Measurements from ENCODE around the gene L3MBTL4. TPM values are rescaled to one million over a fixed set of nuclear protein-coding genes. Genes with fewer than 3 reads are reported as not detected.

L3MBTL4 gene
- total RNA-seq, 1 experiment from 2014 or later, result not detected

DNA sequence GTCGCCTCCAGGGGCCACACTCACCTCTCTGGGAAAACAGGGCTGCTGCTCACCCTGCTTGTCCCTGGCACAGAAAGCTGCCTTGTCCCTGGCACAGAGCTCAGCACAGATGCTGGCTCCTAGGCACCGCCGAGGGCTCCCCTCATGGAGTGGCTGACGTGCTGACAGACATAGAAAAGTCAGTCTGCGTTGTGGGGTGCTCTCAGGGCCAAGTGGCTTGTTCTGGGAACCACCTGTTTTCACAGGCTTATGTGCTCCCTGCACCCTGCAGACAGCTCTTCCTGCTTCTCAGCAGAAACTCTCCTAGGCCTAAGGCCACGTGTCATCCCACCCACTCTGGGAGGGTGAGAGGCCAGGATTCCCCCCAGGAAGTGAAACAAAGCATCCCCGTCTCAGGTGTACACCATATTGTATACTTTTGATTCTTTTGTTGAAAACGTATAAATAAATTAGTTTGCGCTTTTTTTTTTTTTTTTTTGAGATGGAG, 434.7 kb downstream of the L3MBTL4 start:
- H3K36me3 ChIP-seq (ENCODE audit: control insufficient read depth in 1 of 2, insufficient read depth in 2 of 2, low read length in 2 of 2), result no peaks in the 10 kb centered on the region
- ATAC-seq (no peak), DNase-seq (ENCODE audit: low read depth, low spot score) (no peak)
- H3K9me2 ChIP-seq (ENCODE audit: insufficient read depth), result no peaks in the 10 kb centered on the region
- no peaks in the 10 kb centered on the region for H3K4me1 ChIP-seq (ENCODE audit: control insufficient read depth in 1 of 2, insufficient read depth in 2 of 2, low read length in 2 of 2)
- CTCF ChIA-PET, result no interaction called here
- H3K4me2 ChIP-seq (ENCODE audit: low read length), result no peak overlapping the region
- no TSS peak for BruUV-seq (replicated peaks)
- intact Hi-C loops (cut with micrococcal nuclease), result no loop called here
- H4K20me1 ChIP-seq (ENCODE audit: insufficient read depth), result no peaks in the 10 kb centered on the region
- no peak overlapping the region for H3K4me3 ChIP-seq (replicated peaks in 1 of 2; ENCODE audit: low read depth in 1 of 2, low read length in 2 of 2)
- no peaks in the 10 kb centered on the region for H3K27me3 ChIP-seq (ENCODE audit: insufficient read depth, low read length)
- peaks cover 12 to 18% of the 10 kb centered on the region in 2 experiments; a peak in 2 of 4 replicates for H3K9me3 ChIP-seq (ENCODE audit: control insufficient read depth in 1 of 2, insufficient read depth in 1 of 2, low read depth in 1 of 2, low read length in 2 of 2)
- TF ChIP-seq, protein P1, sequence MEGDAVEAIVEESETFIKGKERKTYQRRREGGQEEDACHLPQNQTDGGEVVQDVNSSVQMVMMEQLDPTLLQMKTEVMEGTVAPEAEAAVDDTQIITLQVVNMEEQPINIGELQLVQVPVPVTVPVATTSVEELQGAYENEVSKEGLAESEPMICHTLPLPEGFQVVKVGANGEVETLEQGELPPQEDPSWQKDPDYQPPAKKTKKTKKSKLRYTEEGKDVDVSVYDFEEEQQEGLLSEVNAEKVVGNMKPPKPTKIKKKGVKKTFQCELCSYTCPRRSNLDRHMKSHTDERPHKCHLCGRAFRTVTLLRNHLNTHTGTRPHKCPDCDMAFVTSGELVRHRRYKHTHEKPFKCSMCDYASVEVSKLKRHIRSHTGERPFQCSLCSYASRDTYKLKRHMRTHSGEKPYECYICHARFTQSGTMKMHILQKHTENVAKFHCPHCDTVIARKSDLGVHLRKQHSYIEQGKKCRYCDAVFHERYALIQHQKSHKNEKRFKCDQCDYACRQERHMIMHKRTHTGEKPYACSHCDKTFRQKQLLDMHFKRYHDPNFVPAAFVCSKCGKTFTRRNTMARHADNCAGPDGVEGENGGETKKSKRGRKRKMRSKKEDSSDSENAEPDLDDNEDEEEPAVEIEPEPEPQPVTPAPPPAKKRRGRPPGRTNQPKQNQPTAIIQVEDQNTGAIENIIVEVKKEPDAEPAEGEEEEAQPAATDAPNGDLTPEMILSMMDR (IDR thresholded peaks at IDR 0.05 in 2 of 3, conservative IDR thresholded peaks at IDR 0.05 in 1 of 3; ENCODE audit: borderline replicate concordance in 1 of 3, insufficient read depth in 1 of 3, low read depth in 2 of 3, low read length in 2 of 3), result no peak
- TF ChIP-seq, protein P2, sequence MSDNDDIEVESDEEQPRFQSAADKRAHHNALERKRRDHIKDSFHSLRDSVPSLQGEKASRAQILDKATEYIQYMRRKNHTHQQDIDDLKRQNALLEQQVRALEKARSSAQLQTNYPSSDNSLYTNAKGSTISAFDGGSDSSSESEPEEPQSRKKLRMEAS (IDR thresholded peaks at IDR 0.05), result no peak
- no peak for TF ChIP-seq CBX3 (IDR thresholded peaks at IDR 0.05; ENCODE audit: low read depth)
- TF ChIP-seq, protein P3, sequence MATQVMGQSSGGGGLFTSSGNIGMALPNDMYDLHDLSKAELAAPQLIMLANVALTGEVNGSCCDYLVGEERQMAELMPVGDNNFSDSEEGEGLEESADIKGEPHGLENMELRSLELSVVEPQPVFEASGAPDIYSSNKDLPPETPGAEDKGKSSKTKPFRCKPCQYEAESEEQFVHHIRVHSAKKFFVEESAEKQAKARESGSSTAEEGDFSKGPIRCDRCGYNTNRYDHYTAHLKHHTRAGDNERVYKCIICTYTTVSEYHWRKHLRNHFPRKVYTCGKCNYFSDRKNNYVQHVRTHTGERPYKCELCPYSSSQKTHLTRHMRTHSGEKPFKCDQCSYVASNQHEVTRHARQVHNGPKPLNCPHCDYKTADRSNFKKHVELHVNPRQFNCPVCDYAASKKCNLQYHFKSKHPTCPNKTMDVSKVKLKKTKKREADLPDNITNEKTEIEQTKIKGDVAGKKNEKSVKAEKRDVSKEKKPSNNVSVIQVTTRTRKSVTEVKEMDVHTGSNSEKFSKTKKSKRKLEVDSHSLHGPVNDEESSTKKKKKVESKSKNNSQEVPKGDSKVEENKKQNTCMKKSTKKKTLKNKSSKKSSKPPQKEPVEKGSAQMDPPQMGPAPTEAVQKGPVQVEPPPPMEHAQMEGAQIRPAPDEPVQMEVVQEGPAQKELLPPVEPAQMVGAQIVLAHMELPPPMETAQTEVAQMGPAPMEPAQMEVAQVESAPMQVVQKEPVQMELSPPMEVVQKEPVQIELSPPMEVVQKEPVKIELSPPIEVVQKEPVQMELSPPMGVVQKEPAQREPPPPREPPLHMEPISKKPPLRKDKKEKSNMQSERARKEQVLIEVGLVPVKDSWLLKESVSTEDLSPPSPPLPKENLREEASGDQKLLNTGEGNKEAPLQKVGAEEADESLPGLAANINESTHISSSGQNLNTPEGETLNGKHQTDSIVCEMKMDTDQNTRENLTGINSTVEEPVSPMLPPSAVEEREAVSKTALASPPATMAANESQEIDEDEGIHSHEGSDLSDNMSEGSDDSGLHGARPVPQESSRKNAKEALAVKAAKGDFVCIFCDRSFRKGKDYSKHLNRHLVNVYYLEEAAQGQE (IDR thresholded peaks at IDR 0.05; ENCODE audit: low read depth), result no peak
- no peak overlapping the region for H3K27ac ChIP-seq (ENCODE audit: low read depth, low read length)
- H3K79me2 ChIP-seq (ENCODE audit: insufficient read depth, low read length), result no peaks in the 10 kb centered on the region
- POLR2A ChIA-PET, result no interaction called here
- H3K9ac ChIP-seq (ENCODE audit: low read length), result no peak overlapping the region
- H2AFZ ChIP-seq (ENCODE audit: low read depth, low read length, poor library complexity, severe bottlenecking), result no peak overlapping the region
- RAD21 ChIA-PET (ENCODE audit: low non-redundant PET in 1 of 2, low total read pairs in 2 of 2, uncharacterized antibody in 2 of 2, unreplicated experiment in 2 of 2), result no interaction called here
